Neutrophil (primary cell): Measurements from ENCODE around the gene TGM2.

ENCODE experiments used
- H3K27ac ChIP-seq: fragments of 200-600 bp; sonication (generic); 2 replicates; pipeline ENCODE4 v1.5.1; 2016; ENCODE audit warnings: mild to moderate bottlenecking, moderate library complexity
- H3K27me3 ChIP-seq: fragments of 200-600 bp; sonication (generic); 2 replicates; pipeline ENCODE4 v1.6.0; 2016; ENCODE audit warnings: mild to moderate bottlenecking
- H3K36me3 ChIP-seq: fragments of 200-600 bp; sonication (generic); 2 replicates; pipeline ENCODE4 v1.5.1; 2017
- H3K4me1 ChIP-seq, 2 experiments: fragments of 200-600 bp in 1 of 2; sonication (generic) in 1 of 2; 1 replicate in 1 of 2; 2 replicates in 1 of 2; pipeline versions ENCODE4 v1.5.1 to v1.6.1; 2013 to 2016; ENCODE audit warnings: low read depth in 1 of 2, low read length in 1 of 2, mild to moderate bottlenecking in 1 of 2, moderate library complexity in 1 of 2; ENCODE audit not compliant: control insufficient read depth in 1 of 2, insufficient read depth in 1 of 2
- H3K4me3 ChIP-seq, 2 experiments: fragments of 200-600 bp in 1 of 2; sonication (generic) in 1 of 2; 1 replicate in 1 of 2; 2 replicates in 1 of 2; pipeline ENCODE4 v1.5.1; 2013 to 2016; ENCODE audit warnings: low read depth in 1 of 2, low read length in 1 of 2, mild to moderate bottlenecking in 1 of 2, moderate library complexity in 1 of 2
- H3K9me3 ChIP-seq: fragments of 200-600 bp; sonication (generic); 2 replicates; pipeline ENCODE4 v1.5.1; 2016
- CTCF ChIP-seq: fragments of 200-600 bp; sonication (generic); IDR thresholded peaks from 2 replicates; pipeline ENCODE4 v1.5.1; 2016; ENCODE audit warnings: antibody characterized with exemption

The TGM2 gene

GRCh38 chr20:38177201-38177600 lies 12.1 kb upstream of the TGM2 start:
- TF ChIP-seq CTCF = no peak
- Histone ChIP-seq H3K36me3 (no peaks in the 10 kb centered on the region), H3K27me3 (peaks cover 9% of the 10 kb centered on the region), H3K9me3 (no peaks in the 10 kb centered on the region), H3K4me1 (peaks cover 14 to 22% of the 10 kb centered on the region in 2 experiments), H3K27ac (no peak overlapping the region), H3K4me3 (no peak overlapping the region)

- peaks cover 9% of the 10 kb centered on the region for H3K27me3 ChIP-seq
- no peaks in the 10 kb centered on the region for H3K9me3 ChIP-seq
Measured at GRCh38 chr20:38175304-38176180, 10.5 kb upstream of the TGM2 start.

GRCh38 chr20:38173237-38174156 lies 8.4 kb upstream of the TGM2 start:
- Histone ChIP-seq H3K27ac (no peak overlapping the region), H3K4me1 (peaks cover 27 to 32% of the 10 kb centered on the region in 2 experiments)

More at GRCh38 chr20:38175304-38176180, 10.5 kb upstream of the TGM2 start:
- H3K4me3 ChIP-seq = no peak overlapping the region
- peaks cover 9 to 14% of the 10 kb centered on the region in 2 experiments for H3K4me1 ChIP-seq
- TF ChIP-seq CTCF = no peak
- no peaks in the 10 kb centered on the region for H3K36me3 ChIP-seq
- H3K27ac ChIP-seq = no peak overlapping the region

GRCh38 chr20:38172408-38172807 lies 7.3 kb upstream of the TGM2 start:
- no peaks in the 10 kb centered on the region for H3K36me3 ChIP-seq
- no peak overlapping the region for H3K27ac ChIP-seq
- H3K4me1 ChIP-seq = peaks cover 28 to 33% of the 10 kb centered on the region in 2 experiments
- no peak for TF ChIP-seq CTCF
- no peak overlapping the region for H3K4me3 ChIP-seq
- H3K9me3 ChIP-seq = no peaks in the 10 kb centered on the region
- peaks cover 9% of the 10 kb centered on the region for H3K27me3 ChIP-seq

More at GRCh38 chr20:38173237-38174156, 8.4 kb upstream of the TGM2 start:
- H3K4me3 ChIP-seq = no peak overlapping the region
- H3K9me3 ChIP-seq = no peaks in the 10 kb centered on the region
- no peaks in the 10 kb centered on the region for H3K36me3 ChIP-seq
- peaks cover 9% of the 10 kb centered on the region for H3K27me3 ChIP-seq
- no peak for TF ChIP-seq CTCF

- Histone ChIP-seq H3K4me1 (peaks cover 34 to 38% of the 10 kb centered on the region in 2 experiments), H3K36me3 (no peaks in the 10 kb centered on the region), H3K27ac (no peak overlapping the region)
Measured at GRCh38 chr20:38171675-38172043, 6.6 kb upstream of the TGM2 start.

More at GRCh38 chr20:38171675-38172043, 6.6 kb upstream of the TGM2 start:
- H3K27me3 ChIP-seq = peaks cover 9% of the 10 kb centered on the region
- TF ChIP-seq CTCF = no peak
- no peaks in the 10 kb centered on the region for H3K9me3 ChIP-seq
- H3K4me3 ChIP-seq = no peak overlapping the region
